NCI-H82 treated with DMSO at 0.1 percent for 48 hours (cell line): ENCODE data around the gene YOD1.

Experiments
- DNase-seq: peaks from one replicate; lab custom pipeline; 2025; ENCODE audit not compliant: unreplicated experiment; lab: John Stamatoyannopoulos, UW

The YOD1 gene

DNA sequence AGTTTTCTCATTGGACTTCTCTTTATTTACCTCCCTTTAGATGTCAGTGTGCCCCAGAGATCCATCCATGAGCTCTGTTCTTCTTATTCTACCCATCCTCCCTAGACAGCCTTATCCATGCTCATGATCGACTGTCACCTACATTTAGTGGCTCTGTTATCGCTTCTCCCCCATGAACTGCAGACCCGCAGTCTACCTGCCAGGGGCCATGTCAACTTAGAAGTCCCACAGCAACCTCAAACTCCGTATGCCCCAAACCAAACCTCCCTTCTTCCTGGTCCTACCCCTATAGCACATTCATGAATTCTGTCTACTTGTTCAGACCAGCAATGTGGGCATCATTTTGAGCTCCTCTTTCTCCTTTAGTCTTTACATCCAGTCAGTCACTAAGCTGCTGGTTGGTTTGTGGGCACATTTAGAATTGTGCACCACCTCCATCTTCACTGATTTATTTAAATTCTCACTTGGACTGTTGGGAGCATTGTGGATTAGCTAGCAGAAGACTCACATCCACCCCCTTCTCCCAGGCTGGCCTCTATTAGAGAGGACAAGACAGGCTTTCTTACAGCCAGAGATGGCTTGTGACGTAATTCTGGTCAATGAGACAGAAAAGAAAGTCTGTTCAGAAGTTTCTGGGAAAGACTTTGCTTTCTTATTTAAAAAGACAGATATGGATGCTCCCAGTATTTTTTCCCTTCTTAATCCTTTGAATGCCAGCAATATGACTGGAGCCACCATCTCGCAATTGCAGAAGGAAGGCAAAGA lies 37.5 kb downstream of the YOD1 start:
- DNase-seq = no peak

DNA sequence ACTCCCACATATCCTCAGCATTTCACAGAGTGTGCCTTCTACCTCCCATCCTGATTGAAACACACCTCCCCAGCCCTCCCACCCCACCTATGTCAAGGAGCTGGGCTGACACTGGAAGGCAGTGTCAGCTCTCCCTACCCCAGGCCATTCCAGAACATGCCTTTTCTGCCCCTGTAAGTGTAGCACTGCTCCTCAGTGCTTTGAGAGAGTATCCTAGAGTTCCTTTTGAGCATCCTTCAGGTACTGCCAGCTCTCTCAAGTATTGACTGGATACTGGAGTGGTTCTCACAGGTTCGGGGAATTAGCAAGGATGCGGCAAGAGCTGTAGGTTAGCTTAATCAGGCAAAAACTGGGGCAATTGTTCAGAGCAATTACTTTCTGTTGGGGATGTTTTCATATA lies 40.3 kb downstream of the YOD1 start:
- DNase-seq = no peak

DNA sequence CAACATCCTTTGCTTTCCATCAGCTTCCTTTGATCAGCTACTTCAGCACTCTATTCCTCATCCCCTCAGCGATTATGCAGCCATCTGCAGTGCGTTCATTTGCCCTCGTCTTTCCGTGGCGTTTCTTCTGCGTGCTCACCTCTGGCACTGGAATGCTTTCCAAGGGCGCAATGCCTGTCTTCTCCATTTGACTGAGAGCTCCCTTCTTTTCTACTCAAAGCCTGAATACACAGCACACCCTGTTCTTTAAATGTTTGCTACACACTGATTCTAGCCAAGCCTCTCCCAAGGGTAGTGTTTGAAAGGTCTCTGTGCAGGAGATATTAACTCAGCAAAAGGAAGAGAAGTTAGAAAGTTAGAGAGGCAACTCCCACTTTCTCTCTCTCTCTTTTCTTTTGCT lies 41.1 kb downstream of the YOD1 start:
- DNase-seq = no peak

DNA sequence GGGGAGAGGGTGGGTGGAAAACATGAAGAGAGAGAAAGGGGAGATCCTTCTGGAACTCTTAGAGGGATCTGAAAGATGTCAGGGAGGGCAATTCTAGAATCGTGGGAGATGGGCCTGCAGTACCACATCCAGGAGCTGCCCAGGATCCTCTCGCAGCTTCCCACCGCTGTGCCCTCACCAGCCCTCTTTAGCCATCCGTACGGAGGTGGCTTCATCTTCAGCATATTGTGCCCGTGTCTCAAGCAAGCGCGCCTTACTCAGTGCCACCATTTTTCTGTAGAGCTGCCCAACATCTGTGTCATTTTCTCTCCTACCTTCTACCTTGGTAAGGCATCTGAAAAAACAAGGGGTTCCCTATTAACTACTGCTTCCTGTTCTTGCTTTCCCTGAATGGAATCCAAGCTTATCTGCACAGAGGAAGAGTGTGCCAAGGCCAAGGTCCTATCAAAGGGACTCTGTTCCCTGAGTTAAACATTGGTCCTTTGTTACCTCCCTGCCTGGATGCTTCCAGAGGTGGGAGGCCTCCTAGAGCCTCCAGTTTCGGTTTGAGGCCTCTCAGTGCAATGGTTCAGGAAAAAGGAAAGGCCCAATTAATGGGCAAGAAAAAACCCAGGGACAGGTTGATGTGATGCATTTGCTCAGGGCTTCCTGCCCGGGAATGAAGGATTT lies 41.7 kb downstream of the YOD1 start:
- DNase-seq = no peak

DNA sequence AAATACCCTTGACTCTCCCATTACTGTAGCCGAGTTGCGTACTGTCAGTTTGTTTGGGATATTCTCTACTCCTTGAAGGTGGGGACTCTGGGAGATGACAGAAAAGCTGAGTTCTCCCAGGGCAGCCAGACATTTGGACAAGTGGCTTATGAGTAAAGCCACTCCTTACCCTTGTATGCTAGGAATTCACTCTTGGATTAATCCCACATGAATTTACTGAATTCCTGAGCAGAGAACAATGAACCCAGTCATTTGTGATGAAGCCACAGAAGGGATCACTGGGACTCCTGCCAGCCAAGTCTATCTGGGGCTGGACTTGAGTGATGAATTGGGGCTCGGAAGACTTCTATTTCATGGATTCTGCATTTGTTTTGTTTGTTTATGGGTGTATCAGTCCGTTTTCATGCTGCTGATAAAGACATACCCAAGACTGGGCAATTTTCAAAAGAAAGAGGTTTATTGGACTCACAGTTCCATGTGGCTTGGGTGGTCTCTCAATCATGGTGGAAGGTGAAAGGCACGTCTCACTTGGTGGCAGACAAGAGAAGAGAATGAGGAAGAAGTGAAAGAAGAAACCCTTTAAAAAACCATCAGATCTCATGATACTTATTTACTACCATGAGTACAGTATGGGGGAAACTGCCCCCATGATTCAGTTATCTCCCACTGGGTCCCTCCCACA lies 43.5 kb downstream of the YOD1 start:
- DNase-seq = no peak

DNA sequence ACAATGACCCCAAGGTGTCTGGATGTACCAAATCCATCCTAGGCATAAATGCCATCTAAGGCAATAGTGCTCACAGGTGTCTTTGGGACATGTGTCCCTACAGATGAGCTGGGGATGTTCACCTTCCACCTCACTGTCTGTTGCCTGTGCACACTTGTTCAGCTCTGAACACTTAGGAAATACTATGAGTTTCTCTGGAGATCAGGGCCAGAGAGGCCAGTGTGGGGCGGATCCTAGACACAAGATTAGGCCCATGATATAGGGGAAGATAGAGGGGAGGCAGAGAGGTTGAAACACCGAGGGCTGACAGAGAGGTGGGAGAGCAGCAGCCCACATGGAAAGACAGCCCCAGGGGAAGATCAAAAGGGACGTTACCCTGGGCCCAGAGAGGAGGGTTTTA lies 44.1 kb downstream of the YOD1 start:
- DNase-seq = no peak

DNA sequence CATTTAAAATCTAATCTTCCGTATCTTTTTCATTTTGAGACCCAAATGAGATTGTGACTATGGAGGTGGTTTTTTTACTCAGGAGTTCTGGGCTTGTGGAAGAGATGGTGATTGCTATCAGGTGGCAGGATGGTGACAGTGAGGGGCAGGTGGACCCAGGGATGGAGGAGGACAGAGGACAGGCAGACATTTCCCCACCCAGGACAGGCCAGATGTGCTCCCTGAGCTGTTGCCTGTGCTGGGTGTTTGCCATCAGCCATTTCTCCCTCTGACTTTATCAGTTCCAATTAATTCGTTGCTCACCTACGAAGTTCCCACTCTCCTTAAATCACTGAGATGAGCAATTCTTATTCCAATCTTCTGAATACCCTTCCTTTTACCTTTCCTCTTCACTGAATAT lies 44.9 kb downstream of the YOD1 start:
- DNase-seq = no peak

DNA sequence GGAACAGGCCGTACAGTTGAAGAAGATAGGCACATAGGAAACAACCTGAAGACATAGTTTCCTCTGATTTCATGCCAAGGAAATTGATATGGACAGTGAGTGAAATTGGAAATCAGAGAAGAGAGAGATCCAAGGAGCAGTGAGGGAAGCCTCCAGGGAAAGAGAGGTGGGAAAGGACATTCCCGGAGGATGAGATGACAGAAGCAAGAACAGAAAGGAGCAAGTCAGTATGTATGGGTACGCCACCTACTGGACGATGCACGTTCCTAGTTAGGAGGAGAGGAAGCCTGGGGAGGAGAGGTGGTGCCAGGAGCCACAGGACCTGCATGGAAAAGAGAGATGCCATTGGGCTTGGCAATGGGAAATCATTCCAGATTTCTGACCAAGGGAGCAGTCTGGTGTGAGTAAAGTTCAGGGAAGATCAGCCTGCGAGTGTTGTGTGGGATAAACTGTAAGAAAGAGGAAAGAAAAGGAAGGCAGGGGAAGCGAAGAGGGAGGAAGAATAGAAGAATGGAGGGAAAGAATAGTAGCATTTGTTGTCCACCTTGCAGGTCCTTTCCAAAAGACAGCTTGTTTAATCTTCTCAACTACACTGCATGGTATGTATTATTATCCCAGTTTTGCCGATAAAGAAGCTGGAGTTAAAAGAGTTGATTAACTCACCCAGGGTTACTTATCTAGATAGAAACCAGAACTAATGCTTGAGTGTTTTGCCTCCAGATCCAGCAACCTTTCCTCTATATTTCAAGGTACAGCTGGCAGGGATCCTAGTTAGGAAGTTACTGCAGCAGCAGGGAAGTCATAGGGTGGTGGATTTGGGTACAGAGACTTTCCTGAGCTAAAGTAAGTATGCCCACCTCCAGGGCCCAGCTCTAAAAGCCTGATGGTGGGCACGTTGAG lies 45.8 kb downstream of the YOD1 start:
- peak; percentile 41 for DNase-seq

DNA sequence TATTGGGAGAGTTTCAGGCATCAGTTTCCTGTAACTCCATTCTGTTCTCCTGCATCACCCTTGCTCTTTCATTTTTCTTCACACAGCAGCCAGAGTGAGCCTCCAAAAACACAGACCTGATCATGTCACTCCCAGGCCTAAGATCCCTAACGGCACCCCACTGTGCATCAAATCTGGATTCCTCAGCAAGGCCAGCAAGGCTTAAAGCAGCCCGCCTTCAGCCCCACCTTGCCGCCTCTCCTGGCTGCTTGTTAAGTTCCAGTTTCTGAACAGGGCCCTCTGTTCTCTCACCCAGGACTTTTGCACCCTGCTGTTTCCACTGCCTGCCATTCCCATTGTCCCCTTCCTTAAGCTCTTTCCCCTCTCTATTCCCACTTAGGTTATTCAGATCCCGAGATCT lies 47.8 kb downstream of the YOD1 start:
- no peak for DNase-seq

DNA sequence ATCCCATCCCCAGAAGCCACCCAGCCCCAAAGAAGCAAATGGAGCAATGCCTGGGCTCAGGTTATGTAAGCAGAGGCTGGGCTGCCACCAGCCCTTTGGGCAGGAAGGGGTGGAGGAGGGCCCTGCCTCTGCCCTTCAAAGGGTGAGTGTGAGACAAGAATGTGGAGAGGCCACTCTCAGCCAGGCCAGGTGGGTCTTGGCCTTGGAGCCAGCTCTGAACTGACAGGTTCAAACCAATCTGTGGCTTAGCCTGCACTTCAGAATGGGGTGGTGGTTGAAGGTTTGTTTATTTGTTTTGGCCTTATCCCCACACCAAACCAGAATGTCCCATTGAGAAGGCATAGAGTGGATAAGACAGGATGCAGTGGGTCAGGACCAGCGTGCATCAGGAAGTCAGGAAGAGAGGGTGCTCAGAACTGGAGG lies 48.3 kb downstream of the YOD1 start:
- DNase-seq = no peak

DNA sequence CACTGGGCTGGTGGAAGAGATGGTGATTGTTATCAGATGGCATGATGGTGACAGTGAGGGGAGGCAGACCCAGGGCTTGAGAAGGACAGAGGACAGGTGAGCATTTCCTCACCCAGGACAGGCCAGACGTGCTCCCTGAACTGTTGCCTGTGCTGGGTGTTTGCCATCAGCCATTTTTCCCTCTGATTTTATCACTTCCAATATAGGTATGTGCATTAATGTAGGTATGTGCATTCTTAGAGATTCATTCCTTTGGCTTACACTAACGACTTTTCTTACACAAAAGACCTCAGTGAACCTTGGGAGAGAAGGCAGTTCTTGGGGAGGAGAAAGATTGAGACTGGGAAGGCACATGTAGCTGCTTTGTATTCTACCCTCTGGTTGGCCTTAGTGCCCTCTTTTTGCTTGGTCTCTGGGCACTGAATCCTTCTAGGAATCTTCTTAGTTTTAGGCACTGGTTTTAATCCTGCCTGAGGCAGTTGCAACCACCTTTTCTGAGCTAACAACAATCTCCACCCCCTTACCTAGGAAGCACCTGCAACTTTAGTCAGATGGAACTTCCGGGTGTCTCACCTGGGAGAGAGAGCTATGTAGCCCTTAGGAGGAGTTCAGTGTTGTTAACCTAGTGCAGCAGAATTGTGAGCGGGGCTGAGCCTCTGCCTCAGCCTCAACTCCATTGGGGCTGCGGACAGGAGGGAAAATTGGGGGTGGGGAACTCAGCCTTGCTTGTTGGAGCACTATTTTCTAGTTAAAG lies 49.3 kb downstream of the YOD1 start:
- no peak for DNase-seq

DNA sequence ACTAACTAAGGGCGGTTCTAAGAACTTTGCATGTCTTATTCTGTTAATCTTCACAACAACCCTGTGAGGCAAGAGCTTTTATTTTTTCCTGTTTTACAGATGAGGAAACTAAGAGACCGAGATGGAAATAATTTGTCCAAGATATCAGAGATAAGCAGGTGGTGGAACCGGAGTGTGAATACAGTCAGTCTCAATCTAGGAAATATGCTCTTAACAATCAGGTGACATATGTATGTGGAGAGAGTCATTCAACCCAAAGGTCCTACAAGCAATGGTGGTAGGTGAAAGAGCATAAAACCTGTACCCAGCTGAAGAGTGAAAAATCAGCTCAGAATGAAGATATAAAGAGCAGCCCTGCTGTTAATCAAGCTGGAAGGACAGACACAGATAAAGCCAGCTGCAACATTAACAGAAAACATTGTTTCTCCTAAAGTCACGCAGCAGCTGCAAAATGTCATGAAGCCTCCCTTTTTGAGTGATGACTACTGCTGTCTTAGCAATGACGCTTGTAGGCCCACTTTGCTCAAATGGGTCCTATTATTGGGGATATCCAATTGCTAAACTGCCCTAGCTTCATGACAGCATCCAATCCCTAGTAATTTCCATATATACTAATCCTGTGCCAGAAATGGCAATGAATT lies 50.2 kb downstream of the YOD1 start:
- no peak for DNase-seq

DNA sequence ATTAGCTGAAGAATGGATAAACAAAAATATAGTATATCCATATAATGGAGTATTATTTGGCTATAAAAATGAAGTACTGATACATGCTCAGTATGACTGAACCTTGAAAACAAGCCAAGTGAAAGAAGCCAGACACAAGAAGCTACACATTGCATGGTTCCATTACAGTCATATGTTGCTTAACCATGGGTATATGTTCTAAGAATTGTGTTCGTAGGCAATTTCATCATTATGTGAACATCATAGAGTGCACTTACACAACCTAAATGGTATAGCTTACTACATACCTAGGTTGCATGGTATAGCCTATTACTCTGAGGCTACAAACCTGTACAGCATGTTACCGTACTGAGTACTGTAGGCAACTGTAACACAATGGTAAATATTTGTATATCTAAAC lies 52.2 kb downstream of the YOD1 start:
- DNase-seq = no peak
